Kidney (tissue), 14 donors: ENCODE results near the gene ARHGAP44. TPM values are rescaled to one million over a fixed set of nuclear protein-coding genes. Genes with fewer than 3 reads are reported as not detected.

ENCODE experiments used
- DNase-seq, 5 donors: peaks; one replicate each; pipeline ENCODE4 v3.0.0-alpha.2; 2013 to 2020
- FAIRE-seq: peaks from 2 replicates; lab custom pipeline; 2012; peaks lifted over from hg19 to GRCh38; lab: Jason Lieb, UNC
- H3K27ac ChIP-seq, 2 donors: one replicate each; pipeline ENCODE4 v1.7.0; 2013; ENCODE audit warnings: low read depth in 2 of 2, low read length in 2 of 2, inconsistent platforms in 1 of 2
- H3K27me3 ChIP-seq: one replicate; pipeline ENCODE4 v1.7.1; 2013; ENCODE audit warnings: low read length, inconsistent platforms; ENCODE audit not compliant: control insufficient read depth, insufficient read depth
- H3K36me3 ChIP-seq, 3 donors: one replicate each; pipeline versions ENCODE4 v1.7.0 to v1.7.1; 2013; ENCODE audit warnings: low read length in 3 of 3, control low read depth in 1 of 3, inconsistent platforms in 1 of 3; ENCODE audit not compliant: insufficient read depth in 3 of 3, control insufficient read depth in 2 of 3
- H3K4me1 ChIP-seq, 3 donors: one replicate each; pipeline versions ENCODE4 v1.7.0 to v1.7.1; 2013; ENCODE audit warnings: low read length in 3 of 3, inconsistent platforms in 1 of 3, low read depth in 1 of 3; ENCODE audit not compliant: control insufficient read depth in 2 of 3, insufficient read depth in 2 of 3
- H3K4me3 ChIP-seq, 3 donors: one replicate each; pipeline versions ENCODE4 v1.7.0 to v1.8.1; 2013; ENCODE audit warnings: low read length in 3 of 3, control low read depth in 1 of 3, inconsistent platforms in 1 of 3
- H3K9ac ChIP-seq, 3 donors: one replicate each; pipeline versions ENCODE4 v1.7.0 to v1.7.1; 2013; ENCODE audit warnings: low read length in 3 of 3, control low read depth in 1 of 3, inconsistent platforms in 1 of 3
- H3K9me3 ChIP-seq, 3 donors: one replicate each; pipeline versions ENCODE4 v1.7.0 to v1.7.1; 2013; ENCODE audit warnings: low read length in 3 of 3, control low read depth in 1 of 3, inconsistent platforms in 1 of 3; ENCODE audit not compliant: control insufficient read depth in 2 of 3, insufficient read depth in 1 of 3
- intact Hi-C: fragments of 100-400 bp; cut with DNase I; formaldehyde crosslinking; loops from one replicate; pipeline ENCODE4 v1.11.1; 2022
- polyA plus RNA-seq: library from polyadenylated mRNA; stranded (reverse); fragments of 350-450 nt; fragmentation: Illumina TruSeq; extraction: RNeasy Lipid Tissue Mini Kit (QIAGEN cat#74804); gene quantifications from one replicate; pipeline ENCODE4 v1.2.3, GENCODE V29; 2014; ENCODE audit warnings: low read depth, low replicate concordance; ENCODE audit not compliant: insufficient read depth
- total RNA-seq: library from RNA; stranded (reverse); fragmentation: NEBNext Ultra II Directional; extraction: Animal tissue kit (Norgen Biotek cat#: 25700); gene quantifications from one replicate; pipeline ENCODE4 v1.2.1, GENCODE V29; 2021
- TF ChIP-seq, protein P1 (sequence below): IDR thresholded peaks from 3 replicates; pipeline ENCODE4 v1.5.1; 2012; ENCODE audit warnings: mild to moderate bottlenecking, moderate library complexity, borderline replicate concordance; ENCODE audit not compliant: insufficient read depth; ENCODE audit errors: extremely low read depth
- donor health status: control.
- donor health status: control.
- donor health status: control.
- donor health status: control.
- donor health status: control.
- donor health status: DM: yes; HTN: yes; CAD: no.
- donor health status: Normal renal cell carcinoma (clear cell type).

The ARHGAP44 gene
- total and polyA plus RNA-seq, 2 donors from 2014 or later = 3.7 to 8.4 TPM

DNA sequence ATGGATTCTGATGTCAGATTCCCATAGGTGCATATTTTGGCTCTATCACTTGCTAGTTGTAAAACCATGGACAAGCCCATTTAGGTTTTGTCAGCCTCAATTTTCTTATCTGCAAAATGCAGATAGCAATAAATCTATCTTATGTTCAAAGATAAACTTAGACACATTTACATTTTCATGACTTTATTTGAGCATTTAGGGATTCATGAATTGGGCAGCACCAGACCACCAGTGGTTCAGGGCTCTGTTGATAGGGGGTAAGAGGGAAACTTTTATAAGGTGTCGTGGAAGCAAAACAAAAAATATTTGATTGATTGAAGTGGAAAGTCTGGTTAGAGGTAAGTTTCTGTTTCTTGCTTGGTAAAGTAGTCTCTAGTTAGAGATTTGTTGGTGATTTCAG lies 17.3 kb downstream of the ARHGAP44 start:
- DNase-seq = no peak
- H3K4me3 ChIP-seq = no peak overlapping the region
- no peak for FAIRE-seq
- H3K9me3 ChIP-seq = no peaks in the 10 kb centered on the region
- H3K4me1 ChIP-seq = no peaks in the 10 kb centered on the region
- no peaks in the 10 kb centered on the region for H3K36me3 ChIP-seq
- TF ChIP-seq, protein P1, sequence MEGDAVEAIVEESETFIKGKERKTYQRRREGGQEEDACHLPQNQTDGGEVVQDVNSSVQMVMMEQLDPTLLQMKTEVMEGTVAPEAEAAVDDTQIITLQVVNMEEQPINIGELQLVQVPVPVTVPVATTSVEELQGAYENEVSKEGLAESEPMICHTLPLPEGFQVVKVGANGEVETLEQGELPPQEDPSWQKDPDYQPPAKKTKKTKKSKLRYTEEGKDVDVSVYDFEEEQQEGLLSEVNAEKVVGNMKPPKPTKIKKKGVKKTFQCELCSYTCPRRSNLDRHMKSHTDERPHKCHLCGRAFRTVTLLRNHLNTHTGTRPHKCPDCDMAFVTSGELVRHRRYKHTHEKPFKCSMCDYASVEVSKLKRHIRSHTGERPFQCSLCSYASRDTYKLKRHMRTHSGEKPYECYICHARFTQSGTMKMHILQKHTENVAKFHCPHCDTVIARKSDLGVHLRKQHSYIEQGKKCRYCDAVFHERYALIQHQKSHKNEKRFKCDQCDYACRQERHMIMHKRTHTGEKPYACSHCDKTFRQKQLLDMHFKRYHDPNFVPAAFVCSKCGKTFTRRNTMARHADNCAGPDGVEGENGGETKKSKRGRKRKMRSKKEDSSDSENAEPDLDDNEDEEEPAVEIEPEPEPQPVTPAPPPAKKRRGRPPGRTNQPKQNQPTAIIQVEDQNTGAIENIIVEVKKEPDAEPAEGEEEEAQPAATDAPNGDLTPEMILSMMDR = no peak
- H3K9ac ChIP-seq = no peak overlapping the region
- H3K27me3 ChIP-seq = no peaks in the 10 kb centered on the region
- intact Hi-C loops = no loop called here
- H3K27ac ChIP-seq = no peak overlapping the region

DNA sequence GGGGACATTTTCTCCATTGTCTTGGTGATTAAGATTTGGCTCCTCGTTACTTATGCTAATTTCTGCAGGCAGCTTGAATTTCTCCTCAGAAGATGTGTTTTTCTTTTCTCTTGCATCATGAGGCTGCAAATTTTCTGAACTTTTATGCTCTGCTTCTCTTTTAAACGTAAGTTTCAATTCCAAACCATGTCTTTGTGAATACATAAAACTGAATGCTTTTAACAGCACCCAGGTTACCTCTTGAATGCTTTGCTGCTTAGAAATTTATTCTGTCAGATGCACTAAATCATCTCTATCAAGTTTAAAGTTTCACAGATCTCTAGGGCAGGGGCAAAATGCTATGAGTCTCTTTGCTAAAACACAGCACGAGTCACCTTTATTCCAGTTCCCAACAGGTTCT lies 19.4 kb downstream of the ARHGAP44 start:
- Histone ChIP-seq H3K4me3 (no peak overlapping the region), H3K9me3 (no peaks in the 10 kb centered on the region), H3K9ac (no peak overlapping the region), H3K27me3 (no peaks in the 10 kb centered on the region), H3K4me1 (no peaks in the 10 kb centered on the region), H3K36me3 (no peaks in the 10 kb centered on the region), H3K27ac (no peak overlapping the region)
- FAIRE-seq = no peak
- TF ChIP-seq, protein P1 = no peak
- intact Hi-C loops = no loop called here
- no peak for DNase-seq

DNA sequence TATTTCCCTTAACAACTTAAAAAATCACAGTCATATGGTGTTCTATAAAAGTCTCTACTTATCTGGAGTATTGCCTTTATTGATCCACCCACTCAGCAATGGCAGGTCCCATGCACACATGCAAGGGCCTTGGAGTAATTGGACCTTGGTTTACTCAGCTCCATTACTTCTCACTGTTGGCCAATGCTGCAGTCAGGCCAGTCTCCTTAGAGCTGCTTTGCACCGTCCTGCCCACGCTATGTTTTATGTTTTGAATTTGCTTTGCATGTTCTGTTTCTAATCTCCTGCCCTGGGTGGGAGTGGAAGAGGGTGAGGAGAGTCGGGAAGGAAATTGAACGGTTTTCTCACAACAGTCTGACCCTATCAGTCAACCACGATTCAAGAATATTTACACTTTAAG lies 23.6 kb downstream of the ARHGAP44 start:
- Histone ChIP-seq H3K36me3 (no peaks in the 10 kb centered on the region), H3K27ac (no peak overlapping the region), H3K4me1 (no peaks in the 10 kb centered on the region), H3K9me3 (no peaks in the 10 kb centered on the region), H3K27me3 (no peaks in the 10 kb centered on the region), H3K9ac (no peak overlapping the region), H3K4me3 (no peak overlapping the region)
- DNase-seq (no peak), FAIRE-seq (no peak)
- TF ChIP-seq, protein P1 = no peak
- intact Hi-C loops = no loop called here

DNA sequence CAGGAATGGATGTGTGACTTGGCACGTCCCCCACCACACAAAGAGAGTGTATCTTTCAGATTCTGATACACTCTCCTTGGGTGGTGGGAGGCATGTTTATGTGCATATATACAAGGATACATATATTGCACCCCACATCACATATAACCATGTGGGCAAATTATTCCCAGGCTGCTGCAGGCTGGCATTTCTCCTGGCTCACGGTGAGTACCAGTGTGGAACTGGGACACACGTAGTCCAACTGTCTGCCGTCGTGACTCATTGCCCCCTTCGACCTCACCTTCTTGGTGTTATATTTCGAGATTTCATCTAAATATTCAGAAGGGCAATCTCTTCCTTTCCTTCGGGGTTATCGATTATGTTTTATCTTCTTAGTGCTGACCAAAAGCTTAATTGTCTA lies 24.4 kb downstream of the ARHGAP44 start:
- intact Hi-C loops = no loop called here
- H3K27me3 ChIP-seq = no peaks in the 10 kb centered on the region
- H3K36me3 ChIP-seq = no peaks in the 10 kb centered on the region
- no peak overlapping the region for H3K27ac ChIP-seq
- no peaks in the 10 kb centered on the region for H3K9me3 ChIP-seq
- no peak overlapping the region for H3K9ac ChIP-seq
- FAIRE-seq (no peak), DNase-seq (no peak)
- no peak overlapping the region for H3K4me3 ChIP-seq
- no peaks in the 10 kb centered on the region for H3K4me1 ChIP-seq
- TF ChIP-seq, protein P1 = no peak
